ENCODE measurements around the gene TM4SF18. TPM values are rescaled to one million over a fixed set of nuclear protein-coding genes. Genes with fewer than 3 reads are reported as not detected.

The TM4SF18 gene
- total and polyA plus RNA-seq, 8 donors, result 2.4 to 10.6 (median 3.9) TPM

DNA sequence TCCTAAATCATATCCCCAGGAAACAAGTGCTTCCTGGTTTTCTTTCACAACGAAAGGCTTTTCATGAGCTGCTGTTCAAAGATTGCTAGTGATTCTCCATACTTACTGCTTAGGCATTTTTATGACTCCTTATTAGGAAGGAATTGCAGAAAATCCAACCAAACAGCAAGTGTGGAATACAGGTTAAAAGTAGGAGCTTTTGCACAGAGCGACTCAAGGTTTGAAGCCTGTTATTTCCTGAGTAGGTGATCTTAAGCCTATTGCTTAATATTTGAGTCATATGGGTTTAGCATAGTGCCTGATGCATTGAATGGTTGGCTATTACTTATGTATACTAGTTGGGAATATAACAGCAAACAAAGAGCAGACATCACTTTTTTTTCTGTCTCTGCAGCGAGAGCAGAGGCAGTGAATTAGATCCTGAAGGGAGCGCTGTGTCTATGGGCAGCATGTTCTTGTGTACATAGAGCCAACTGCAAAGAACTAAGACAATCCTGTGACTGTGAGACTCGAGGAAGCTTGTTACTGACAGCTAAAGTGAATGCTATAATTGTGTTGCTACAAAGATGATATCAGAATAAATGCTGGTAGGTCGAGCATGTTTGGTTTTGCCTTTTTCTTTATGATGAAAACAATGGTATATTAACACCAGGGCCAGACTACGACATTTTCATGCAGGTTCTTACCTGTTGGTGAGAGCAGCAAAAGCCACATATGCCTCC is 37.7 kb upstream of the TM4SF18 start:
- DNase-seq (no peak), FAIRE-seq (no peak), ATAC-seq (peak in 1 of 4 donors; percentile 5)
- Histone ChIP-seq H3K4me1 (peaks cover 45 to 85% (median 67%) of the 10 kb centered on the region in 3 donors), H3K9me3 (no peaks in the 10 kb centered on the region), H3K27me3 (no peaks in the 10 kb centered on the region), H3K4me3 (peak overlapping the region in 1 of 4 donors; percentile 1), H3K27ac (peak overlapping the region in 2 of 4 donors; percentile 94 to 97), H3K36me3 (peaks cover 0 to 32% (median 7%) of the 10 kb centered on the region in 3 donors)
- TF ChIP-seq, protein P1, sequence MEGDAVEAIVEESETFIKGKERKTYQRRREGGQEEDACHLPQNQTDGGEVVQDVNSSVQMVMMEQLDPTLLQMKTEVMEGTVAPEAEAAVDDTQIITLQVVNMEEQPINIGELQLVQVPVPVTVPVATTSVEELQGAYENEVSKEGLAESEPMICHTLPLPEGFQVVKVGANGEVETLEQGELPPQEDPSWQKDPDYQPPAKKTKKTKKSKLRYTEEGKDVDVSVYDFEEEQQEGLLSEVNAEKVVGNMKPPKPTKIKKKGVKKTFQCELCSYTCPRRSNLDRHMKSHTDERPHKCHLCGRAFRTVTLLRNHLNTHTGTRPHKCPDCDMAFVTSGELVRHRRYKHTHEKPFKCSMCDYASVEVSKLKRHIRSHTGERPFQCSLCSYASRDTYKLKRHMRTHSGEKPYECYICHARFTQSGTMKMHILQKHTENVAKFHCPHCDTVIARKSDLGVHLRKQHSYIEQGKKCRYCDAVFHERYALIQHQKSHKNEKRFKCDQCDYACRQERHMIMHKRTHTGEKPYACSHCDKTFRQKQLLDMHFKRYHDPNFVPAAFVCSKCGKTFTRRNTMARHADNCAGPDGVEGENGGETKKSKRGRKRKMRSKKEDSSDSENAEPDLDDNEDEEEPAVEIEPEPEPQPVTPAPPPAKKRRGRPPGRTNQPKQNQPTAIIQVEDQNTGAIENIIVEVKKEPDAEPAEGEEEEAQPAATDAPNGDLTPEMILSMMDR (IDR thresholded peaks at IDR 0.05), result no peak
- intact Hi-C loops (cut with DNase I), result no loop called here
- WGBS, 2 donors, result 60 to 61% methylated on average over 7 of the region's 7 CpGs

DNA sequence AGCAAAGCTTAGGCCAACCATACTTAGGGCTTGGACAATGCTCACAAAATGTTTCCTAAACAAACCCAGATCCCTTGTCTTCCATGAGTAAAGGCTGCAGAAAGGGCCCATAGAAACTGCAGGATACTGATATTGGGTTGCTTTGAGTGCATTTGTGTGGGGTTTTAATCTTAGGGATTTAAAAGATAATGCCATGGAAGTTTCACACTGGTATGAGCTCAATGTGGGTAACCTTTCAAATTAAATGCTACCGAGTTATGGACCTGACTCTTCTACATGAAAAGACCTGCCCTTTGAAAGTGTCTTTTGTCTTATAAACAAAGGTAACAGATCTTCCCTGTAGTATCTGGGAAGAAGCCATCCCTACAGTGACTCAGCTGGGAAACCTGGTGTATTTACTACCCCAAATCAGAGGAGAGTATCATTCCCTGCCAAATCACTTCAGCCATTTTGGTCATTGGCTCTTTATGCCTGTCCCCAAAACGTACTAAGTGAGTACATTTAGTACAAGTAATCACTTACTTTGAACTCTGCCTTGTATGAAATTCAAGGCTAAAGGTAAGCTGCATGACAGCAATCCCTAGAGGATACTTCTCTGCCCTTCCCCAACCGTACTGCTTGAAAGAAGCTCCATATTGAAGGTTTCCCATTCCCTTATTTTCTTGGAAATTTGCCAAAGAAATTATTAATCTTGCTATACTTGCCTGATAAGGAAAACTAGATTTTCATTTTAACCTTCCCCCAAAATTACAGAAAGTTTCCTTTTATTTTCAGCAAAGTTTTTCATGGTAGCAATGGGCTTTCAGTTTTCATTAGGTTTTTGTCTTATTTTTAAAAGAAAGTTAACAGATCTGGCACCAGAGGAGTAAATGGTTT is 36.8 kb upstream of the TM4SF18 start:
- peak in 2 of 4 donors; percentile 7 to 21 for ATAC-seq
- Histone ChIP-seq H3K4me3 (no peak overlapping the region), H3K36me3 (peaks cover 0 to 26% (median 7%) of the 10 kb centered on the region in 3 donors), H3K4me1 (peaks cover 42 to 85% (median 67%) of the 10 kb centered on the region in 3 donors), H3K27me3 (no peaks in the 10 kb centered on the region), H3K27ac (peak overlapping the region in 2 of 4 donors; percentile 94 to 97), H3K9me3 (no peaks in the 10 kb centered on the region)
- intact Hi-C loops (cut with DNase I), result no loop called here
- TF ChIP-seq, protein P1 (IDR thresholded peaks at IDR 0.05), result no peak
- DNase-seq, result no peak
- WGBS, 2 donors, result 31 to 34% methylated on average over 3 of the region's 3 CpGs
- peak; percentile 34 for FAIRE-seq

DNA sequence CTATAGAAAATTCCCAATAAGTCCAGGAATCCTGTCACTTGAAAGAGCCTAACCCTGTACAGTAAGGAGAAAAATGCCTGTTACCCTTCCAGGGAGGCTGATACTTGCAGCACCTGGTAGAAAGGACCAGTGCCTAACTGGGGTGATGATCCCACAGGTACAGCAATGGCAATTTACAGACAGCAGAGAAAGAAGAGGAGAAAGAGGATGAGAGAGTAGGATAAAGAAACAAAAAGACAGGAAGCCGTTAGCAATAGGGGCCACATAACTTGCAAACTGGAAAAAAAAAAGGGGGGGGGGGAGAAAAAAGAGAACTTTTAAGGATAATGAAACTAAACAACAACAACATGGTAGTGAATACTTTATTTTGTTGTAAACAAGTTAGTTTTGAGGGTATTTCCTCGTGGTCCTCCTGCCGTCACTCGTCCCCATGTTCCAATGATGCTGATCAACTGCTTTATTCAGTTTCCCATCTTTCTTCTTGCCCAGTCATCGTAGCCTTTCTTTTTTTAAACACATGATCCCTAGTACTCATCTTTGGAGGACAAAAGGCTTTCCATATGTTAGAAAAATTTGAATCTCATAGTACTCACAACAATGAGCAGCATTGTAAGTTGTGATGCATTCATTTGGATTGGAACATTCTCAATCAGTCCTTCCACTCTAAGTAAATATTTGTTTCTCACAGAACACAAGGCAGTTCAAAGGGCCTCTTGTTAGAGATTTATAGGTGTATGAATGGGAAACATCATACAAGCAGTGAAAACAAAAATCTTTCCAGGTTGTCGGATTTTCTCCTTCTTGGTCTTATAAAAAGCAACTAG is 35.5 kb upstream of the TM4SF18 start:
- Histone ChIP-seq H3K4me3 (no peak overlapping the region), H3K27me3 (no peaks in the 10 kb centered on the region), H3K36me3 (peaks cover 0 to 16% (median 0%) of the 10 kb centered on the region in 3 donors), H3K9me3 (no peaks in the 10 kb centered on the region), H3K4me1 (peaks cover 33 to 73% (median 59%) of the 10 kb centered on the region in 3 donors), H3K27ac (peak overlapping the region in 2 of 4 donors; percentile 94 to 97)
- DNase-seq, result no peak
- FAIRE-seq, result peak; percentile 17
- TF ChIP-seq, protein P1 (IDR thresholded peaks at IDR 0.05), result no peak
- ATAC-seq, result peak; percentile 35 to 77 (median 60)
- intact Hi-C loops (cut with DNase I), result no loop called here
- WGBS, 2 donors, result 62 to 66% methylated on average over 6 of the region's 6 CpGs

DNA sequence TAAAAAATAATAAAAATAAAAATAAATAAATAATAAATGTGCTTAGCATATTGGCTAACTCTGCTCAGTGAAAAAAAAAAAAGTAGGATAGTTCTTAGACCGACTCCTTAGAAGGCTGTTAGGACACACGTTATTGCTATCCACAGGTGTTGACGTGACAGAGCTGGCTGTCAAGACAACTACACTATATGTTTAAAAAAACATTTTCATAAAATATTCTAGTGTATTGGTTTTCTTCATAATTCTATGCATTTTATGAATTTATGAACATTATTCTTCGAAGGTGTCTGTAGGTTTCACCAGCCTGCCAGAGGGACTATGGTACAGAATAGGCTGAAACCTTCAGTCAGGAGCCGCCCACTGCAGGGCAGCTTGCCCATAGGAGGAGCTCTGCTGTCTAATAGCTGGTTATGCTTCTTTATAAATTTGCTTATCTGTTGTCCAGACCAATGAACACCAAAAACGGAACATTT is 34.8 kb upstream of the TM4SF18 start:
- Histone ChIP-seq H3K4me3 (no peak overlapping the region), H3K4me1 (peaks cover 31 to 66% (median 56%) of the 10 kb centered on the region in 3 donors), H3K36me3 (peaks cover 0 to 16% (median 0%) of the 10 kb centered on the region in 3 donors), H3K9me3 (no peaks in the 10 kb centered on the region), H3K27ac (peak overlapping the region in 2 of 4 donors; percentile 94 to 97), H3K27me3 (no peaks in the 10 kb centered on the region)
- ATAC-seq, result peak in 1 of 4 donors; percentile 25
- no peak for DNase-seq
- WGBS, 2 donors, result 84 to 87% methylated on average over 6 of the region's 6 CpGs
- intact Hi-C loops (cut with DNase I), result no loop called here
- FAIRE-seq, result no peak
- TF ChIP-seq, protein P1 (IDR thresholded peaks at IDR 0.05), result no peak
